ENCODE results near the gene ALG11.

GRCh38 chr13:51974482-51974881, 37.7 kb upstream of the ALG11 start:
- no peak for TF ChIP-seq POLR2A (IDR thresholded peaks at IDR 0.05; ENCODE audit: borderline replicate concordance, extremely low read depth, insufficient read depth, insufficient read length)
- TF ChIP-seq EGR1 (IDR thresholded peaks at IDR 0.05; ENCODE audit: low read depth) = no peak
- no peak for TF ChIP-seq POLR2AphosphoS5 (IDR thresholded peaks at IDR 0.05; ENCODE audit: low read depth, low read length)
- TF ChIP-seq CTCF (IDR thresholded peaks at IDR 0.05 in 2 of 3, conservative IDR thresholded peaks at IDR 0.05 in 1 of 3; ENCODE audit: borderline replicate concordance in 1 of 3, insufficient read depth in 1 of 3, low read depth in 2 of 3, low read length in 2 of 3) = no peak
- TF ChIP-seq RAD21 (IDR thresholded peaks at IDR 0.05; ENCODE audit: low read depth) = no peak
- no peak for TF ChIP-seq ATF3 (IDR thresholded peaks at IDR 0.05)
- no peak for TF ChIP-seq EZH2 (IDR thresholded peaks at IDR 0.05)
- TF ChIP-seq SRF (IDR thresholded peaks at IDR 0.05; ENCODE audit: low read depth) = no peak
- TF ChIP-seq ZFX (IDR thresholded peaks at IDR 0.05) = no peak
- no peak for TF ChIP-seq MAX (IDR thresholded peaks at IDR 0.05)
- no peak for TF ChIP-seq YY1 (IDR thresholded peaks at IDR 0.05; ENCODE audit: extremely low read depth, insufficient replicate concordance, low read depth, low read length)
- no peak for TF ChIP-seq ZNF274 (IDR thresholded peaks at IDR 0.05; ENCODE audit: low read depth, low read length)
- TF ChIP-seq EZH2phosphoT487 (IDR thresholded peaks at IDR 0.05; ENCODE audit: borderline replicate concordance) = no peak
- TF ChIP-seq SIN3A (IDR thresholded peaks at IDR 0.05; ENCODE audit: low read depth) = no peak

All from HCT116 (cell line).